ENCODE measurements around the gene PHLDA1. TPM values are rescaled to one million over a fixed set of nuclear protein-coding genes. Genes with fewer than 3 reads are reported as not detected.

PHLDA1 gene
- polyA plus RNA-seq, 1 donor: 18.1 TPM

GRCh38 chr12:76040461-76040860 is 8.9 kb upstream of the PHLDA1 start:
- WGBS (ENCODE audit: insufficient coverage, low lambda C conversion rate): no CpG with 5 or more reads among the region's 4 CpGs
- no peak for DNase-seq
- Histone ChIP-seq H3K4me1 (ENCODE audit: control insufficient read depth, insufficient read depth, low read length) (no peaks in the 10 kb centered on the region), H3K9me3 (ENCODE audit: control insufficient read depth, low read depth, low read length) (no peaks in the 10 kb centered on the region), H3K36me3 (ENCODE audit: control insufficient read depth, insufficient read depth, low read length) (no peaks in the 10 kb centered on the region), H3K4me3 (ENCODE audit: low read length) (no peak overlapping the region), H3K27ac (ENCODE audit: low read length) (no peak overlapping the region), H3K27me3 (ENCODE audit: control insufficient read depth, insufficient read depth, low read length) (no peaks in the 10 kb centered on the region)

GRCh38 chr12:76038176-76038575 is 6.6 kb upstream of the PHLDA1 start:
- DNase-seq: no peak
- Histone ChIP-seq H3K27ac (ENCODE audit: low read length) (no peak overlapping the region), H3K4me3 (ENCODE audit: low read length) (no peak overlapping the region), H3K9me3 (ENCODE audit: control insufficient read depth, low read depth, low read length) (no peaks in the 10 kb centered on the region), H3K27me3 (ENCODE audit: control insufficient read depth, insufficient read depth, low read length) (no peaks in the 10 kb centered on the region), H3K4me1 (ENCODE audit: control insufficient read depth, insufficient read depth, low read length) (no peaks in the 10 kb centered on the region), H3K36me3 (ENCODE audit: control insufficient read depth, insufficient read depth, low read length) (no peaks in the 10 kb centered on the region)
- no CpG with 5 or more reads among the region's 2 CpGs for WGBS (ENCODE audit: insufficient coverage, low lambda C conversion rate)

- DNase-seq: peak in 1 of 2 donors; percentile 66
- 25% methylated on average over 4 of the region's 13 CpGs for WGBS (ENCODE audit: insufficient coverage, low lambda C conversion rate)
Observed at GRCh38 chr12:76037130-76038103, 5.8 kb upstream of the PHLDA1 start.

GRCh38 chr12:76035045-76035444 is 3.5 kb upstream of the PHLDA1 start:
- DNase-seq: no peak
- H3K4me3 ChIP-seq (ENCODE audit: low read length): no peak overlapping the region
- H3K9me3 ChIP-seq (ENCODE audit: control insufficient read depth, low read depth, low read length): peaks cover 7% of the 10 kb centered on the region
- H3K27ac ChIP-seq (ENCODE audit: low read length): no peak overlapping the region
- no CpG with 5 or more reads among the region's 3 CpGs for WGBS (ENCODE audit: insufficient coverage, low lambda C conversion rate)
- peaks cover 18% of the 10 kb centered on the region for H3K27me3 ChIP-seq (ENCODE audit: control insufficient read depth, insufficient read depth, low read length)
- H3K36me3 ChIP-seq (ENCODE audit: control insufficient read depth, insufficient read depth, low read length): no peaks in the 10 kb centered on the region
- H3K4me1 ChIP-seq (ENCODE audit: control insufficient read depth, insufficient read depth, low read length): no peaks in the 10 kb centered on the region

More at GRCh38 chr12:76037130-76038103, 5.8 kb upstream of the PHLDA1 start:
- H3K4me3 ChIP-seq (ENCODE audit: low read length): no peak overlapping the region
- H3K4me1 ChIP-seq (ENCODE audit: control insufficient read depth, insufficient read depth, low read length): no peaks in the 10 kb centered on the region
- peaks cover 2% of the 10 kb centered on the region for H3K27me3 ChIP-seq (ENCODE audit: control insufficient read depth, insufficient read depth, low read length)
- H3K27ac ChIP-seq (ENCODE audit: low read length): no peak overlapping the region
- no peaks in the 10 kb centered on the region for H3K9me3 ChIP-seq (ENCODE audit: control insufficient read depth, low read depth, low read length)
- H3K36me3 ChIP-seq (ENCODE audit: control insufficient read depth, insufficient read depth, low read length): no peaks in the 10 kb centered on the region

- H3K36me3 ChIP-seq (ENCODE audit: control insufficient read depth, insufficient read depth, low read length): no peaks in the 10 kb centered on the region
- H3K9me3 ChIP-seq (ENCODE audit: control insufficient read depth, low read depth, low read length): peaks cover 7% of the 10 kb centered on the region
- H3K4me3 ChIP-seq (ENCODE audit: low read length): peak overlapping the region; percentile 81
- H3K27me3 ChIP-seq (ENCODE audit: control insufficient read depth, insufficient read depth, low read length): peaks cover 25% of the 10 kb centered on the region
- no peaks in the 10 kb centered on the region for H3K4me1 ChIP-seq (ENCODE audit: control insufficient read depth, insufficient read depth, low read length)
- no peak overlapping the region for H3K27ac ChIP-seq (ENCODE audit: low read length)
- 50% methylated on average over 1 of the region's 5 CpGs for WGBS (ENCODE audit: insufficient coverage, low lambda C conversion rate)
- no peak for DNase-seq
Observed at GRCh38 chr12:76033081-76034011, 1.8 kb upstream of the PHLDA1 start.

- peak overlapping the region; percentile 92 for H3K27ac ChIP-seq (ENCODE audit: low read length)
- peak overlapping the region; percentile 81 for H3K4me3 ChIP-seq (ENCODE audit: low read length)
- DNase-seq: peak in 1 of 2 donors; percentile 83
- no peaks in the 10 kb centered on the region for H3K36me3 ChIP-seq (ENCODE audit: control insufficient read depth, insufficient read depth, low read length)
- no peaks in the 10 kb centered on the region for H3K4me1 ChIP-seq (ENCODE audit: control insufficient read depth, insufficient read depth, low read length)
- H3K27me3 ChIP-seq (ENCODE audit: control insufficient read depth, insufficient read depth, low read length): peaks cover 25% of the 10 kb centered on the region
- WGBS (ENCODE audit: insufficient coverage, low lambda C conversion rate): 13% methylated on average over 4 of the region's 58 CpGs
- peaks cover 7% of the 10 kb centered on the region for H3K9me3 ChIP-seq (ENCODE audit: control insufficient read depth, low read depth, low read length)
Observed at GRCh38 chr12:76032043-76032981, 736 bp upstream of the PHLDA1 start.

GRCh38 chr12:76031081-76031413 is 529 bp downstream of the PHLDA1 start:
- no peaks in the 10 kb centered on the region for H3K4me1 ChIP-seq (ENCODE audit: control insufficient read depth, insufficient read depth, low read length)
- H3K9me3 ChIP-seq (ENCODE audit: control insufficient read depth, low read depth, low read length): peaks cover 7% of the 10 kb centered on the region
- H3K27me3 ChIP-seq (ENCODE audit: control insufficient read depth, insufficient read depth, low read length): peaks cover 25% of the 10 kb centered on the region
- H3K4me3 ChIP-seq (ENCODE audit: low read length): peak overlapping the region; percentile 81
- peak overlapping the region; percentile 92 for H3K27ac ChIP-seq (ENCODE audit: low read length)
- no CpG with 5 or more reads among the region's 26 CpGs for WGBS (ENCODE audit: insufficient coverage, low lambda C conversion rate)
- no peaks in the 10 kb centered on the region for H3K36me3 ChIP-seq (ENCODE audit: control insufficient read depth, insufficient read depth, low read length)
- DNase-seq: no peak

GRCh38 chr12:76030341-76031080 is 1.1 kb downstream of the PHLDA1 start:
- Histone ChIP-seq H3K4me3 (ENCODE audit: low read length) (peak overlapping the region; percentile 81), H3K27me3 (ENCODE audit: control insufficient read depth, insufficient read depth, low read length) (peaks cover 27% of the 10 kb centered on the region), H3K27ac (ENCODE audit: low read length) (peak overlapping the region; percentile 92), H3K4me1 (ENCODE audit: control insufficient read depth, insufficient read depth, low read length) (no peaks in the 10 kb centered on the region), H3K9me3 (ENCODE audit: control insufficient read depth, low read depth, low read length) (peaks cover 7% of the 10 kb centered on the region), H3K36me3 (ENCODE audit: control insufficient read depth, insufficient read depth, low read length) (no peaks in the 10 kb centered on the region)
- DNase-seq: peak in 1 of 2 donors; percentile 64
- no CpG with 5 or more reads among the region's 40 CpGs for WGBS (ENCODE audit: insufficient coverage, low lambda C conversion rate)

- peak in 1 of 2 donors; percentile 62 for DNase-seq
- peaks cover 27% of the 10 kb centered on the region for H3K27me3 ChIP-seq (ENCODE audit: control insufficient read depth, insufficient read depth, low read length)
- no peaks in the 10 kb centered on the region for H3K36me3 ChIP-seq (ENCODE audit: control insufficient read depth, insufficient read depth, low read length)
- H3K4me1 ChIP-seq (ENCODE audit: control insufficient read depth, insufficient read depth, low read length): no peaks in the 10 kb centered on the region
- 0% methylated on average over 1 of the region's 22 CpGs for WGBS (ENCODE audit: insufficient coverage, low lambda C conversion rate)
- H3K27ac ChIP-seq (ENCODE audit: low read length): peak overlapping the region; percentile 44
- H3K9me3 ChIP-seq (ENCODE audit: control insufficient read depth, low read depth, low read length): peaks cover 7% of the 10 kb centered on the region
- H3K4me3 ChIP-seq (ENCODE audit: low read length): peak overlapping the region; percentile 81
Observed at GRCh38 chr12:76029982-76030340, 1.6 kb downstream of the PHLDA1 start.

Measured in large intestine (tissue), 3 donors.